Endothelial cell of hepatic sinusoid (primary cell): ENCODE data around the gene MARK4.
"Not testable (repeated sequence)": the region's sequence is repeated elsewhere in the genome, so short reads cannot be mapped to it uniquely, and the experiment has no call there.

Source experiments
- in situ Hi-C: cut with HindIII; loops from 2 replicates; pipeline ENCODE4 v1.10.0; 2017; ENCODE audit warnings: low sequenced_read_pairs

Gene MARK4

GRCh38 chr19:45331411-45331810 is 80.3 kb downstream of the MARK4 start:
- in situ Hi-C loops: no loop called here

GRCh38 chr19:45333609-45334303 is 82.7 kb downstream of the MARK4 start:
- in situ Hi-C loops: no loop called here

- in situ Hi-C loops: not testable (repeated sequence)
Measured at GRCh38 chr19:45334881-45335280, 83.8 kb downstream of the MARK4 start.

GRCh38 chr19:45336696-45337251 is 85.7 kb downstream of the MARK4 start:
- in situ Hi-C loops: no loop called here

- in situ Hi-C loops: loop anchor here (5.0 kb wide), 1 partner anchor 107 kb away; no protein-coding TSS in a partner anchor
Measured at GRCh38 chr19:45339629-45340028, 88.6 kb downstream of the MARK4 start.

GRCh38 chr19:45340232-45340898 is 89.3 kb downstream of the MARK4 start, which contains the start of gene KLC3:
KLC3 (plus strand) TSS chr19:45340750; CDS start chr19:45345542, 4,792 bp downstream.
- in situ Hi-C loops: loop anchor here (5.0 kb wide), 1 partner anchor 108 kb away; no protein-coding TSS in a partner anchor

GRCh38 chr19:45340899-45341453 is 89.9 kb downstream of the MARK4 start:
- in situ Hi-C loops: loop anchor here (5.0 kb wide), 1 partner anchor 109 kb away; no protein-coding TSS in a partner anchor

- in situ Hi-C loops: loop anchor here (5.0 kb wide), 1 partner anchor 111 kb away; no protein-coding TSS in a partner anchor
Measured at GRCh38 chr19:45342911-45343310, 91.8 kb downstream of the MARK4 start.

GRCh38 chr19:45344621-45345505 is 93.8 kb downstream of the MARK4 start:
- in situ Hi-C loops: loop anchor here (5.0 kb wide), 2 partner anchors 38 to 113 kb away; no protein-coding TSS in a partner anchor

- in situ Hi-C loops: loop anchor here (5.0 kb wide), 1 partner anchor 38 kb away; no protein-coding TSS in a partner anchor
Measured at GRCh38 chr19:45345506-45345860, 94.4 kb downstream of the MARK4 start.

- in situ Hi-C loops: loop anchor here (5.0 kb wide), 1 partner anchor 39 kb away; no protein-coding TSS in a partner anchor
Measured at GRCh38 chr19:45346449-45346848, 95.4 kb downstream of the MARK4 start.

- in situ Hi-C loops: loop anchor here (5.0 kb wide), 1 partner anchor 40 kb away; no protein-coding TSS in a partner anchor
Measured at GRCh38 chr19:45347570-45348366, 96.7 kb downstream of the MARK4 start.

- in situ Hi-C loops: loop anchor here (5.0 kb wide), 1 partner anchor 41 kb away; no protein-coding TSS in a partner anchor
Measured at GRCh38 chr19:45348367-45349125, 97.5 kb downstream of the MARK4 start.

- in situ Hi-C loops: loop anchor here (5.0 kb wide), 1 partner anchor 42 kb away; no protein-coding TSS in a partner anchor
Measured at GRCh38 chr19:45349126-45349415, 98.0 kb downstream of the MARK4 start.

- in situ Hi-C loops: loop anchor here (5.0 kb wide), 1 partner anchor 42 kb away; no protein-coding TSS in a partner anchor
Measured at GRCh38 chr19:45349430-45349941, 98.4 kb downstream of the MARK4 start.

GRCh38 chr19:45350477-45351058 is 99.5 kb downstream of the MARK4 start:
- in situ Hi-C loops: no loop called here

GRCh38 chr19:45351401-45351952 is 100.4 kb downstream of the MARK4 start:
- in situ Hi-C loops: no loop called here

GRCh38 chr19:45352062-45352461 is 101.0 kb downstream of the MARK4 start:
- in situ Hi-C loops: no loop called here
